Activated T-helper 1 cell treated with Interleukin-2 at 50 U/mL for 16 hours (primary cell): Measurements from ENCODE around the gene PPP1R3A.

Source experiments
- DNase-seq: peaks from one replicate; pipeline ENCODE4 v3.0.0-alpha.2; 2020; ENCODE audit warnings: low read depth

The PPP1R3A gene

DNA sequence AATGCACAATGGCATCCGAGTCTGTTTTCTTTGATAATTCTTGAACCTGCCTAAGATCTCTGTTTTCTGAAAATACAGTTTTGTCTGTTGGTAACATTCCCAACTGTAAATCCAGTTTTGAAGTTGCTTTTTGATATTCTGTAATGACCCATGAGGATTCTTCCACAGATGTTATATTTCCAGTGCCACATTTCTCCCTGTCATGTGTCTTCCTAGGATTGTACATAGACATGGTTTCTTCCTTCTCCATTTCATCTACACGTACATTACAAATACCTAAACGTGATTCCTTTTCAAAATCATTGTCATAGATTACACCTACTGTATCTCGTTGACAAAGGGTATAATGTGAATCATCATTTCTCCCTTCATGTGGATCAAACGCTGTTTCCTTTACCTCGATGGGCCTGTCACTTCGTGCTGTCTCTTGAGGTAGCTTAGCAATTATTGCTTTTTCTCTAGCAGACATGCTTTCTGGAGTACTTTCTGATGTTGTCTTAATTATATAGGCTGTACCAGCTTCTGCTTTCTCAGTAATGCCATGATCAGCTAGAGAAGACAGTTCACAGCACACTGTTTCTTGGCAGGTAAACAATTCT lies 40.3 kb downstream of the PPP1R3A start:
- DNase-seq = no peak

DNA sequence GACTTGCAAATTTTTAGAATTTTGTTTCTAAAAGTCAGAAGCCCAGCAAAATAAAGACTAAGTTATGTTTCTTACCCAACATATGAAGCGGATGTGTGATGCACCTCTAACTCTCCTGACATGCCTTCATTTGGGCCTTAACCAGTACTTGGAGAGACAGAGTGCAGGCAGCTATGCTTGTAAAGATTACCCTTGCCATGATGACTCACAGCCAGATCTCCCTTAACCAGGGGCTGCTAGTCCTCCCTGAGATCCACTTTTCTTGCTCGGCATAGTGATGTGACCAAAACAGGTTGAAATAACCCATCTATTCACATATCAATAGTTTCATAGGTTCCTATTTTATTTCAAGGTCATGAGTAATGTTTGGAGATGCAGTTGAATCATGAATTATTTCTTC lies 43.6 kb downstream of the PPP1R3A start:
- no peak for DNase-seq

DNA sequence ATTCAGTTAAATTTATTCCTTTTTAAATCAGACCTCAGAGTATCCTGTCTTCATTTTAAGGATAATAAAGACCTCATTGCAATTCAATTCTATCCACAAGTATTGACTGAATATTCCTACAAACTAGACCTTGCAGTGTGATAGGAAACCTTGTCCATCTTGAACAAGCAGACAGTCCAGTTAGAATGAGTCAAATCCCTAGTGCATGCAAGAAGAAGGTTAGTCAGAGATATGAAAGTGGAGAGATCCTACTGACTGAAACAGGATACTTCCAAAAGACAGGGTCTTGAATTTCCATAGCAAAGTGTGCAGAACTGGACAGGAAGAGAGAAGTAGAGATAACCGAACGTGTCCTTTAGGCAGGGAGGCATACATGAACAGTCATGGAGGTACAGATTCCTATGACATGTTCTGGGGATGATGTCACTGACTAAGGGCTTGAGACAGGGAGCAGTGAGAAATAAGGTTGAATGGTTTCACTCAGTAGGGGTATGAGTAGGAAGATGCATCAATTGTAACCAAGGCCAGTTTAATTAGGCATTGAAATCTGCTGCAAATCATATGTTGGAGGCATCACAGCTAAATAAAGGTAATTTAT lies 45.2 kb downstream of the PPP1R3A start:
- DNase-seq = no peak

DNA sequence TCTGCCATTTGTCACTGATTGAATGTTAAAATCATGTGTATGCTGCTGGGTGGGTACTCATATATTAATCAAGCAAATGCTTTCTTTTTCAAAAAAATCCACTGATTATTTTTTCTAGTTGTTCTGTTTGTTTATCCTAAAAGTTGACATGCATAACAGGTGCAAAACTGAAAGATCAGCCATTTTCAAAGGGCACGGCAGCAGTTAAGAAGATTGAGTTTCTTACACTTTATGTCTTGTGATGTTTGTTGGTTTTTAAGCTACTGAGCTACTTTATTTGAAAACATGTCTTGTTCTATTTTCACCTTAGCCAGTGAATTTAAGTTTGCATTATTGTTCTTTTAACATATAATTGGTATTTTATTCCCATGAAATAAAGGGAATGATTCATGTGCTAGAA lies 45.8 kb downstream of the PPP1R3A start:
- no peak for DNase-seq

DNA sequence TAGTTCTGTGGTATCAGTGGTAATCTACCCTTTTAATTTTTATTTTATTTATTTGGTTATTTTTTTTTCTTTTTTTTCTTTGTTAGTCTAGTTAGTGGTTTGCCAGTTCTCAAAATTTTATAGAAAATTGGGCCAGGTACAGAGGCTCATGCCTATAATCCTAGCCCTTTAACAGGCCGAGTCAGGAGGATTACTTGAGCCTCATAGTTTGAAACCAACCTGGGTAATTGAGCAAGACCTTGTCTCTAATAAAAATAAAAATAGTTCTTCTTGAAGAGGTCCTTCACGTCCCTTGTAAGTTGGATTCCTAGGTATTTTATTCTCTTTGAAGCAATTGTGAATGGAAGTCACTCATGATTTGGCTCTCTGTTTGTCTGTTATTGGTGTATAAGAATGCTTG lies 51.5 kb downstream of the PPP1R3A start:
- DNase-seq = no peak

DNA sequence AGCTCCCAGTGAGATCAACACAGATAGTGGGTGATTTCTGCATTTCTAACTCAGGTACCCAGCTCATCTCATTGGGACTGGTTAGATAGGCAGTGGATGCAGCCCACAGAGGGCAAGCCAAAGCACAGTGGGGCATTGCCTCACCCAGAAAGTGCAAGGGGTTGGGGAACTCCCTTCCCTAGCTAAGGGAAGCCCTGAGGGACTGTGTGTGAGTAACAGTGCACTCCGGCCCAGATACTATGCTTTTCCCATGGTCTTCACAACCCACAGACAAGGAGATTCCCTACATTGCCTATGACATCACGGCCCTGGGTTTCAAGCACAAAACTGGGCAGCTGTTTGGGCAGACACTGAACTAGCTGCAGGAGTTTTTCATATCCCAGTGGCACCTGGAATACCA lies 62.8 kb downstream of the PPP1R3A start:
- DNase-seq = no peak

DNA sequence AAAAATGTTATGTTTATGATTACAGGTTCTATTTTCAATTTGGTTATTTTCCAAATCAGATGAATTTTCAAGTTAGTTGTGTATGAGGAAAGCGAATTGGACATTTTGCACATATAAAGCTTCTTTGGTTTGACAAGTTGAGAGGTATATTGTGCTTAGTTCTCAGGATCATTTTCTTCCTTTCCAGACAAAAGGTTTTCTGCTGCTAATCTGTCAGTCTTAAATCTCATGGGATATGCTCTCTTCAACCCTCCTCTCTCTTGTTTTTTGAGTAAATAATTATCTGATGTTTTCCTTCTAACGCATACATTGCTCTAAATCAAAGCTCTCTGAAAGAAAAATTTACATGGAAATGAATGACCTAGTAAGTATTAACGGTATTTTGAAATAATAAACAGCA lies 77.9 kb downstream of the PPP1R3A start:
- DNase-seq = no peak

DNA sequence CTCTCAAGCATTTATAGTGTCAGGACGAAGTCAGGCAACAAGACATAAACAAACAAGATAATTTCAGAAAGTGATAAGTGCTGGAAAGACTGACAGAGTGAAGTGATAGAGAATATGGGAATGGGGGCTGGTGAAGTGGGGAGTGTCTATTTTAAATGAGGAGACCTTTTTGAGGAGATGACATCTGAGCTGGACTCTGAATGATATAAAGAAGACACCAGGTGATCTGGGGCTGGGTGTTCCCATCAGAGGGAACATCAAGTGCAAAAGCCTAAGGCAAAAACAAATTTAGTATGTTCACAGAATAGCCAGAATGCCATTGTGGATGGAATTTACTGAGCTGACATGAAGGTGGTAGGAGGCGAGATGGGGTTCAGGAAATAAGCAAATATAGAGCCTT lies 83.4 kb downstream of the PPP1R3A start:
- no peak for DNase-seq

DNA sequence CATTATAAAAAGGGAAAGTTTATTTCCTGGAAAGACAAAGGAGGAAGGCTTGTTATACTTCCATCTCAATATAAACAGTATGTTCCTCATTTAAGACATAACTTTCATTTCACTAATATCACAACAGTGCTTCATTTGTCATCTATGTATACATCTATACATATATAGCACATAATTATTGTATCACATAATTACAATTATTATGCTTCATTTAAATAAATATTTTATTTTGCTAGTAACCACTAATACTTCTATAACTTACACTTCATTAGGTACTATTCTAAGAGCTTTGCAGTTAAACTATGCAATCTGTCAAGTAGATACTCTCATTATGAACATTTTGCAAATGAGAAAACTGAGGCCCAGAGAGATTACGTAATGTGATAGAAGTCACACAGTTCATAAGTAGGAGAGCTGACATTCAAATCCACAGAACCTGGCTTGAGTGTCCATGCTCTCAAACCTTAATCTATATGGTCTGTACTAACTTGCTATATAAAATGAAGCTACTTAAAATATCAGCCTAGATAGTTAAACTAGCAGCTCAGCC lies 86.5 kb downstream of the PPP1R3A start:
- no peak for DNase-seq

DNA sequence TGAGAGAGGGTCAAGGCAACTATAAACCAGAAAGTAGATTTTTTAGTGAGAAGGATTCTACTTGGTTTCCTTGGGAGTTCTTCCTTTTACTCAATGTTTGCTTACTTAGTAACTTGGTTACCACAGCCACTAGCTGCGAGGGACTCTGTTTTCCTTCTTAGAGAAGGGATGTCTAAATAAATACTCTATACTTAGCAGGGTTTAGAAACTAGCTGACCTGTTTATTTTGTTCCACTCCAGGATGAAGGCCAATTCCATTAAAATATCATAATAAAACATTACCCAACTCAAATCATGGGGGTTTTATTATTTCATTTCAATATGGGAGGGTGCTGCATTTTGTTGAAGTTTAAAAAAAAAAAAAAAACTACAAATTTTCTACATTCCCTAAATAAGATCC lies 87.3 kb downstream of the PPP1R3A start:
- DNase-seq = no peak

DNA sequence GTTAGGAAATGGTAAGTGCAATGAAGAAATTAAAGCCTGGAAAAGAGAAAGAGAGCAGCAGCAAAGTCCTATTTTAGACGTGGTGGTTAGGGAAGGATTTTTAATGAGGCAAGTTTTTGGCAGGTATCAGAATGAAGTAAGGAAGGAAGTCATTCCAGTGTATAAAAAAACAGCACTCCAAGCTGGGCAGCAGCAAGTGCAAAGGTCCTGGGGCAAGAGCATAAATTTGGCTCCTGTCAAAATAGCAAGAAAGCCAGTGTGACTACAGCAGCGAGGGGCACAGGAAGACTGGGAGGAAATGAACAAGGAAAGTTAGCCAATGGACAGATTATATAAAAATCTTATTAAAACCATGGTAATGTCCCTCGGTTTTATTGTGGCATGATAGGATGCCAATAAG lies 90.2 kb downstream of the PPP1R3A start:
- DNase-seq = no peak
